GM04504 (cell line): Measurements from ENCODE around the gene BHLHA15.

Source experiments
- DNase-seq: peaks from one replicate; pipeline ENCODE4 v3.0.0-alpha.2; 2012; ENCODE audit warnings: low read depth

Gene BHLHA15

DNA sequence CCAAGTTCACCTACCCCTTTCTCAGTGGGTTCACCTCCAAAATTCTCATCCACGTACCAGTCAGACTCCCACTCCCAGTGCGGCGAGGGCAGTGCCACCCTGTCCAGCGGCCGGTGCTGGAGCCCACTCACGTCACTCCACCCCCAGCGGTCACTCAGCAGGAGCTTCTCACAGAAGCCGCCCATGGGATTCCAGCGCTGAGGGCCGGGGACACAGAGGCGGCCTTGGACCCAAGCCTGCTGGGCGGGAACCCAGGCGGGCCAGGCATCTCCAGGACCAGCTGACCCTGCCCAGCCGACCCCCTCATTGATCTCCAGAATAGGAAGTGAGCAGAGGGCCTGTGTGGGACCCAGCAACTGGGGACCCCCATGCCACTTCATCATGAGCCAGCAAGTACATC lies 33.6 kb downstream of the BHLHA15 start:
- DNase-seq = no peak

DNA sequence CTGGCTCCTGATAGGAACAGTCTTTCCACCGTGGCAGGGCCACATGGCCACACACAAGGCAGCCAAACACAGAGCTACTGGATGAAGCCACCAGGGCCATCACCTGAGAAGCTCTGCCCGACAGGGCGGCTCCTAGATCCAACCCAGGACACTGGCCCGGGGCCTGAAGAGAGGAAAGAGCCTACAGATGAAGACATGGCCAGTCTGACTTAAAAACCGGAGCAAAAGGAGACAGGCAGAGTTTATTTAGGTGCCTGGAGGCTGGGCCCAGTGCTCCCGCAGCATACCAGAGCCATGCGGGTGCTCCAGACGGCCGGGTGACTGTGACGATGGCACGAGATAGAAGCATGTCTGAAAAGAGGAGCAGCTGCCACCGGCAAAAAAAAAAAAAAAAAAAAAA lies 36.9 kb downstream of the BHLHA15 start:
- no peak for DNase-seq

DNA sequence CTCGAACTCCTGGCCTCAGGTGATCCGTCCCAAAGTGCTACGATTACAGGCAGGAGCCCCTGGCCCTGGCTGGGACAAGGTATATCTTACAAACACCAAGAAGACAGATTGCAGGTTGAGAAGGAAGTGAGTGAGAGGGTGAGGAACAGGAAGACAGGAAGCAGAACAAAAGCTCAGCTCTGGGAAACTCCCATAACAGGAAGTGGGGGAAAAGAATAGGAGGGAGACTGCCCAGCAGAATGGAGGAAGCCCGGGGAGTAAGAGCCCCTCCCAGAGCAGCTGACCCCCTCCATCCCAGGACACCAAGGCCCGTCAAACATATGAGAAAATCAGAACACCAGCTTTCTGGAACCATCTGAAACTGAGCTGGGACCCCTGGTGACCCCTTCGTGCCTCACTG lies 37.9 kb downstream of the BHLHA15 start:
- DNase-seq = no peak

DNA sequence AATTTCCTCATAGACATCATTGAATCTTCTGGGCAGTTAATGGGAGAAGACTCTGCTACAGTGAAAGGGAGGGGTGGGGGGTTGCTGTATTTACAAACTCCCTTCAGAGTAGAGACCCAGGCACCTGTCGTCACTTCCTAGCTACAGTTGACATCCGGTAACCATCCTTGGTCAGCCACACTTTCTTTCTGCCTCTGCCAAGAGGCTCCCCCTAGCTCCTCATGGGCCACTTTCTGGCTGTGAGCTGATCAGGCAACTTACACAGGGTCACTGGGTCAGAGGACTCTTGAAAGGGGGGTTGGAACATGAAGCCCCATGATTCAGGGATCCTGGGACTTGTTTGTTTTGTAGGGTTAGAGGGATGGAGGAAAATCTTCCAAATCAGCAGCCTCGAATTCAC lies 39.5 kb downstream of the BHLHA15 start:
- no peak for DNase-seq

DNA sequence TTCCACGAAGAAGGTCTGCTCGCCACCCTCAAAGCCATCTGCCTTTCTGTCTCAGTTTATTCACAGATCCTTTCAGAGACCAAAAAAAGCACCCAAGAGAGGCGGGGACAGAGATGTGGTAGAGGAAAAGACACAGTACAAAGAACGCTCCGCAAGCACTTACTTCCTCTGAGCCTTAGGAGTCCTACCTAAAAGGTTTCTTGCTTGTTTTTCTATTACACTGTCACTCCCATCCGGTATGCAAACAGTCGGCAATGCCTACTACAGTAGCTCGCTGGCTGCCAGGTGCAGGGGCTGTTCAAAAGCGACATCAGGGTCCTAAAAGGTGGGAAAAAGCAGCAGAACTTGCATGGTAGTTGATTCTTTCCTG lies 40.0 kb downstream of the BHLHA15 start:
- no peak for DNase-seq

DNA sequence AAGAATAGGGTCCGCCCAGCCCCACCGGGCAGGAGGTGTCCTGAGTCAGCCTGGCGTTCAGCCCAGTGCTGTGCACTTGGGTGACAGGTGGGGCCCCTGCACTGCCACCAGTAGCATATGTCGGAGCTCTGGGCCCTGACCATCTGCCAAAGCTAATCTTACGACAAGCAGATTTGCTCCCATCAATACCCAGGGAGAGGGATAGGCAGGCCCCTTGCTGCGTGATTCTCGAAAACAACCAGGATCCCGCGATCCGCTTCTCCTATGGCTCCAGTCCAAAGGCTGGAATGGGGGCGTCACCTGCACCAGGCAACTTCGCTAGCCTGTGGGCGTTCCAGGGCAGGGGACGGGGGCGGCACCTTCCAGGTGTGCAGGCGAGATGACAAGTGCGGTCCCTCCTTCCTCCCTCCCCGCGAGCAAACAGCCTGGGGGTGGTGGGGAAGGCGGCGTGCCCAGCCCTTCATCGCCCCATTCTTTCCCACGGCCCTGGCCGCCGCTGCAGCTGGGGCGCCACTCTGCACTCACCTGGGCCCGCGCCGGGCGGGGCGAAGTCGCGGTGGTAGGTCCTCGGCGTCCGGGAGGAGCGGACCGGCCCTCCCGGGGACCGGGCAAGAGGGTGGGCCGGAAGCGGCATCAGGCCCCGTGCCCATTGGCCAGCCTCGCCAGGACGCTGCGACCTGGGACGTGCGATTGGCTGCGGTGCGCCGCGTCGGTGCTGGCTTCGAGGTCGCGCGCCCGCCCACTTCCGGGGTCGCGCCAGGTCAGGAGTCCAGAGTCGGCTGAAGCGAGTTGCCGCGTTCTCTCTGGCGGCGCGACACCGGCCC lies 40.6 kb downstream of the BHLHA15 start, which contains the start of gene TECPR1:
TSS of gene TECPR1 (minus strand) at position 632 of the 824 bp plus-strand sequence. CDS start 6,086 bp downstream, outside the sequence.
- DNase-seq = peak; percentile 74

DNA sequence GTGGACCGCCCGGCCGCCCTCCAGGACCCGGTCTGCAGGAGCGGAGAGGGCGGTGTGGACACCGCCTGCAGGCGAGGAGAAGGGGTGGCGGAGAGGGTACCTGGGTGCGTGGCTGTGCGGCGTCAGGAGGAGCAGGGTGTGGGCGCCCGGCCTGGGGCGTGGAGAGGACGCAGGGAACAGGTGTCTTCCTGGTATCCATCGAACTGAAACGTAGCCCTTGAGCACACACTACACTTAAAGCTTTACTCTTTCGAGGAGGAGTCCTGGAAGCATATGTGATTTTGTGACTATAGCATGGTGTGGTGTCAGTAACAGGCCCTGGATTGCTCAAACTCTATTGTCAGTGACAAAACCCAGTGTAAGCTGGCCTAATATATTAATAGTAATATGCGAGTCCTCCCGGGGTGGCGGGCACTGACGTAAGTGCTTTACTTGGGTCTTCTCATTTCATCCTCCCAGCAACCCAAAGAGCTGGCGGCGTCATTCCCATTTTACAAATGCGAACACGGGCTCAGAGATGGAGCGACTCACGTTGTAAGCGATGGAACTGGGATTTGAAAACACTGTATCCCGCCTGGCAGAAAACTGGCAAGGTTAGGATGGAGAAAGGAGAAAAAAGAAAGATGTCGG lies 41.3 kb downstream of the BHLHA15 start:
- no peak for DNase-seq

DNA sequence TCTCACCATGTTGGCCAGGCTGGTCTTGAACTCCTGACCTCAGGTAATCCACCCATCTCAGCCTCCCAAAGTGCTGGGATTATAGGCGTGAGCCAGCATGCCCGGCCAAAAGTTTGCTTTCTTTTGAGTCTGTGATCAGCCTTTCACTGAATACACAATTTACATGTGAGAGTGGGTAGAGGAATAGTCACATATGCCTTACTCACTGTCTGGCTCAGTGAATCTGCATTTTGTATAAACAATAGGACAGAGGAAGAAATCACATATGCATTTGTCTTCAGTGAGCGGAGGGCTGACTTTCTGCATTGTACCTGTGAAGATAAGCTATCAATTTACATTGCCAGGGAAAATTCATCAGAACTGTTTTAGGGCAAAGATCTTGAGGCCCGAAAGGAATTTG lies 43.3 kb downstream of the BHLHA15 start:
- DNase-seq = no peak

DNA sequence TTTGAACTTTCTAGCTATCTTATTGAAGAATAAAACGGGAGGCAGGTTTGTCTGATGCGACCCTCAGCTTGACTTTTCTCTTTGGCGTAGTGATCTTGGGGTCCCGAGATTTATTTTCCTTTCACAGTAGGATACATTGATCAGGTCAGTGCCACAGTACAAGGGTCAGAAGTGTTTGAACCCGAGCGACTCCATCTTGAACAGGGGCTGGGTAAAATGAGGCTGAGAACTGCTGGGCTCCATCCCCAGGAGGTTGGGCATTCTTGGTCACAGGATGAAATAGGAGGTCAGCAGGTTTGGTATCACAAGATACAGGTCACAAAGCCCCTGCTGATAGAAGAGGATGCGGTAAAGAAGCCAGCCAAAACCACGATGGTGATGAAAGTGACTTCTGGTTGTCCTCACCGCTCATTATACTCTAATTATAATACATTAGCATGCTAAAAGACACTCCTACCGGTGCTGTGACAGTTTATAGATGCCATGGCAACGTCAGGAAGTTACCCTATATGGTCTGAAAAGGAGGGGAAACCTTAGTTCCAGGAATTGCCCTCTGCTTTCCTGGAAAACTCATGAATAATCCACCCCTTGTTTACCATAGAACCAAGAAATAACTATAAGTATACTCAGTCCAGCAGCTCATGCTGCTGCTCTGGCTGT lies 43.8 kb downstream of the BHLHA15 start:
- no peak for DNase-seq

DNA sequence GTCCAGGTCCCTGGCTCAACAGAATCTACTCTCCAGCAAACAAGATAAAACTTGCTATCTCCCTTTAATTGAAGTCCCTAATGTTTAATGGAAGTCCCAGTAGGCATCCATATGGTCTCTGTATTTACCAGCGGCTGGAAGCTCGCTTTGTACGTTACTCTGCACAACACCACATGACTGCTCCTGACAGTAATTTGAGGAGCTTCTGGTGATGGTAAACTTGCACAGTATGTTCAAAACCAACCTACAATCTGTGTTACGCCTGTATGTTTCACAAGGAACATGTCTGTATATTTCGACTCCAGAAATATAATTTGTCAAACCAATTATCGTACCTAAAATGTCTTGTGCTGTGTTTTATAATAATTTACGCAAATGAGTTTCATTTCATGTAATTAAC lies 45.2 kb downstream of the BHLHA15 start:
- DNase-seq = no peak

DNA sequence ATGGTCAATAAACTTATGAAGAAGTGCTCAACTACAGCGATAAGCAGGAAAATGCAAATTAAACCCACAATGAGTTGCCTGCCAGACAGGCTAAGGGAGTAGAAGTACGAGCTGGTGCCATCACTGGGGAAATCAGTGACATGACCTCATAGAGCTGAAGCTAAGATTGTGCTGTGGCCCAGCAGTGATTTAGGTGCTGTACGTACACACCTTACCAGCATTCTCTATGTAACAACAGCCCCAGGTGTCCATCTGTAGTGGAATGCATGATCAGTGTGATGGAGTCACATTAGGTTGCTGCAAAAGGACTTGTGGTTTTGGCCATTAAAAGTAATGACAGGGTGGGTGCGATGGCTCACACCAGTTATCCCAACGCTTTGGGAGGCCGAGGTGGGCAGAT lies 46.5 kb downstream of the BHLHA15 start:
- DNase-seq = no peak
